K562 (cell line): Measurements from ENCODE around the gene ZMIZ1.

ENCODE experiments used
- CBX3 ChIP-seq, 2 experiments: IDR thresholded peaks; 1 replicate in 1 of 2; 2 replicates in 1 of 2; pipeline ENCODE4 v1.6.1; 2012; ENCODE audit warnings: inconsistent platforms in 2 of 2, low read length in 2 of 2, borderline replicate concordance in 1 of 2, control low read depth in 1 of 2
- CREM ChIP-seq: IDR thresholded peaks from 2 replicates; pipeline ENCODE4 v1.6.1; 2014; ENCODE audit warnings: antibody characterized with exemption, low read depth
- CTCF ChIP-seq, 3 experiments: IDR thresholded peaks in 2 of 3; conservative IDR thresholded peaks in 1 of 3; 2 replicates each; pipeline ENCODE4 v1.5.1; 2011 to 2012; ENCODE audit warnings: low read length in 3 of 3, mild to moderate bottlenecking in 3 of 3, control low read depth in 2 of 3, improper control_type of control experiment in 1 of 3, inconsistent platforms in 1 of 3, low read depth in 1 of 3, mixed read lengths in 1 of 3, moderate library complexity in 1 of 3; ENCODE audit not compliant: insufficient read depth in 2 of 3
- JUND ChIP-seq, 2 experiments: IDR thresholded peaks; 2 replicates in 1 of 2; 3 replicates in 1 of 2; pipeline ENCODE4 v1.6.1; 2011; ENCODE audit warnings: borderline replicate concordance in 2 of 2, low read depth in 2 of 2, low read length in 2 of 2, improper control_type of control experiment in 1 of 2, missing biosample characterization in 1 of 2, missing genetic modification characterization in 1 of 2, missing genetic modification reagents in 1 of 2
- KDM1A ChIP-seq, 2 experiments: fragments of 450-650 bp; IDR thresholded peaks; 2 replicates each; pipeline ENCODE4 v1.6.1; 2016; ENCODE audit warnings: mild to moderate bottlenecking in 2 of 2
- MEF2D ChIP-seq: conservative IDR thresholded peaks from 2 replicates; pipeline ENCODE4 v1.6.1; 2016; ENCODE audit warnings: low read depth, missing genetic modification characterization, missing compliant biosample characterization
- PTTG1 ChIP-seq: fragments of 450-650 bp; IDR thresholded peaks from 2 replicates; pipeline ENCODE4 v1.6.1; 2016; ENCODE audit warnings: low read depth, mild to moderate bottlenecking, missing genetic modification characterization, missing compliant biosample characterization
- RCOR1 ChIP-seq, 2 experiments: IDR thresholded peaks; 2 replicates each; pipeline ENCODE4 v1.6.1; 2012; ENCODE audit warnings: low read depth in 2 of 2, low read length in 2 of 2, borderline replicate concordance in 1 of 2, improper control_type of control experiment in 1 of 2
- RFX5 ChIP-seq: IDR thresholded peaks from 2 replicates; pipeline ENCODE4 v1.6.1; 2011; ENCODE audit warnings: low read depth, mild to moderate bottlenecking, improper control_type of control experiment, low read length
- TCF7L2 ChIP-seq: fragments of 150-350 bp; IDR thresholded peaks from 2 replicates; pipeline ENCODE4 v1.6.1; 2016; ENCODE audit warnings: low read depth, mild to moderate bottlenecking, low read length, moderate library complexity
- ZNF224 ChIP-seq: sonication (generic); formaldehyde crosslinking; IDR thresholded peaks from 2 replicates; pipeline ENCODE4 v1.8.0; 2022; ENCODE audit warnings: mild to moderate bottlenecking, missing genetic modification reagents
- ZNF384 ChIP-seq: IDR thresholded peaks from 2 replicates; pipeline ENCODE4 v1.6.1; 2012; ENCODE audit warnings: low read depth, low read length, improper control_type of control experiment
- TF ChIP-seq, protein P1 (sequence below): sonication (generic); formaldehyde crosslinking; IDR thresholded peaks from 2 replicates; pipeline ENCODE4 v1.8.0; 2022; ENCODE audit warnings: missing genetic modification reagents, mild to moderate bottlenecking, moderate library complexity, borderline replicate concordance
- TF ChIP-seq, protein P2 (sequence below), 2 experiments: IDR thresholded peaks; 2 replicates each; pipeline ENCODE4 v1.6.1; 2012; ENCODE audit warnings: improper control_type of control experiment in 2 of 2, low read depth in 2 of 2, low read length in 2 of 2, borderline replicate concordance in 1 of 2

DNA sequence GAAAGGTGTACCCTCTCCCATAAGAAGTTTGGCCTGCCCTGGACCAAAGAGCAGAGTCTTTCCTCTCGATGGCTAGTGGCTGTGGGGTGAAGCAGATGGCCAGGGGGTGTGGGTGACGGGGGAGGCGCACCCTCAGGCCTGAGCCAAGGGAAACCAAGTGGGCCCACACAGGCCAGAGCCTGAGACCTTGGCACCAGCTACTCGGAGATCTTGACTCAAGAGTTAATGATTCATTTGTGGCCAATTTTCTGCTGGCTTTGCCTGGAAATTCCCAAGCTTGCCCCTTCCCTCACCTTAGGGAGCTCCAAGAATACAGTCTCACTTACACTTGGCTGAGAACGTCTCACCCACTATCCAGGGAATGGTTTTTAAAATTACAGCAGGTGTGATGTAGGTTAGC, 42.7 kb downstream of the ZMIZ1 start:
- no peak for TF ChIP-seq MEF2D (tag)
- TF ChIP-seq RCOR1 (IDR thresholded peaks at IDR 0.05; ENCODE audit: borderline replicate concordance in 1 of 2, low read depth in 2 of 2, low read length in 2 of 2): no peak
- TF ChIP-seq JUND (IDR thresholded peaks at IDR 0.05; ENCODE audit: borderline replicate concordance, low read depth, low read length): no peak
- TF ChIP-seq JUND (tag; IDR thresholded peaks at IDR 0.05; ENCODE audit: borderline replicate concordance, low read depth, low read length): no peak
- TF ChIP-seq, protein P1, sequence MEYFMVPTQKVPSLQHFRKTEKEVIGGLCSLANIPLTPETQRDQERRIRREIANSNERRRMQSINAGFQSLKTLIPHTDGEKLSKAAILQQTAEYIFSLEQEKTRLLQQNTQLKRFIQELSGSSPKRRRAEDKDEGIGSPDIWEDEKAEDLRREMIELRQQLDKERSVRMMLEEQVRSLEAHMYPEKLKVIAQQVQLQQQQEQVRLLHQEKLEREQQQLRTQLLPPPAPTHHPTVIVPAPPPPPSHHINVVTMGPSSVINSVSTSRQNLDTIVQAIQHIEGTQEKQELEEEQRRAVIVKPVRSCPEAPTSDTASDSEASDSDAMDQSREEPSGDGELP (CRISPR knock-in tag): no peak
- no peak for TF ChIP-seq CTCF (IDR thresholded peaks at IDR 0.05 in 2 of 3, conservative IDR thresholded peaks at IDR 0.05 in 1 of 3; ENCODE audit: insufficient read depth in 2 of 3, low read depth in 1 of 3, low read length in 3 of 3)
- no peak for TF ChIP-seq KDM1A (IDR thresholded peaks at IDR 0.05)
- no peak for TF ChIP-seq ZNF224 (CRISPR knock-in tag)
- no peak for TF ChIP-seq CREM
- no peak for TF ChIP-seq RFX5
- TF ChIP-seq CBX3 (IDR thresholded peaks at IDR 0.05; ENCODE audit: borderline replicate concordance in 1 of 2, low read length in 2 of 2): no peak
- TF ChIP-seq, protein P2, sequence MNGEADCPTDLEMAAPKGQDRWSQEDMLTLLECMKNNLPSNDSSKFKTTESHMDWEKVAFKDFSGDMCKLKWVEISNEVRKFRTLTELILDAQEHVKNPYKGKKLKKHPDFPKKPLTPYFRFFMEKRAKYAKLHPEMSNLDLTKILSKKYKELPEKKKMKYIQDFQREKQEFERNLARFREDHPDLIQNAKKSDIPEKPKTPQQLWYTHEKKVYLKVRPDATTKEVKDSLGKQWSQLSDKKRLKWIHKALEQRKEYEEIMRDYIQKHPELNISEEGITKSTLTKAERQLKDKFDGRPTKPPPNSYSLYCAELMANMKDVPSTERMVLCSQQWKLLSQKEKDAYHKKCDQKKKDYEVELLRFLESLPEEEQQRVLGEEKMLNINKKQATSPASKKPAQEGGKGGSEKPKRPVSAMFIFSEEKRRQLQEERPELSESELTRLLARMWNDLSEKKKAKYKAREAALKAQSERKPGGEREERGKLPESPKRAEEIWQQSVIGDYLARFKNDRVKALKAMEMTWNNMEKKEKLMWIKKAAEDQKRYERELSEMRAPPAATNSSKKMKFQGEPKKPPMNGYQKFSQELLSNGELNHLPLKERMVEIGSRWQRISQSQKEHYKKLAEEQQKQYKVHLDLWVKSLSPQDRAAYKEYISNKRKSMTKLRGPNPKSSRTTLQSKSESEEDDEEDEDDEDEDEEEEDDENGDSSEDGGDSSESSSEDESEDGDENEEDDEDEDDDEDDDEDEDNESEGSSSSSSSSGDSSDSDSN (IDR thresholded peaks at IDR 0.05; ENCODE audit: borderline replicate concordance in 1 of 2, low read depth in 2 of 2, low read length in 2 of 2): no peak
- no peak for TF ChIP-seq ZNF384
- no peak for TF ChIP-seq PTTG1 (tag)
- TF ChIP-seq TCF7L2: no peak
